ENCODE data around the gene COL4A4. TPM values are rescaled to one million over a fixed set of nuclear protein-coding genes. Genes with fewer than 3 reads are reported as not detected.

The COL4A4 gene
- total and polyA plus RNA-seq, 2 of the 4 experiments (the other 2 are of a cell fraction), result 0.02 TPM; not detected in 1

- no peak overlapping the region for H2BK15ac ChIP-seq (ENCODE audit: low read depth, low read length)
- DNase-seq, result no peak
- H3K27ac ChIP-seq (ENCODE audit: insufficient read depth, low read length), result no peak overlapping the region
- H3K4me3 ChIP-seq (ENCODE audit: insufficient read depth, low read depth, low read length), result no peak overlapping the region
- CTCF ChIA-PET, result no interaction called here
- 65% methylated on average over 5 of the region's 9 CpGs; no CpG with 5 or more reads in 1 of the 2 experiments for WGBS, 2 experiments (ENCODE audit: extremely low coverage in 2 of 2, insufficient read length in 1 of 2)
- intact Hi-C loops (cut with micrococcal nuclease) (no loop called here), in situ Hi-C loops (cut with MboI; ENCODE audit: low sequenced_read_pairs) (no loop called here), dilution Hi-C loops (cut with HindIII; ENCODE audit: low sequenced_read_pairs, unreplicated experiment) (no loop called here)
- no peak overlapping the region for H2AK9ac ChIP-seq (replicated peaks; ENCODE audit: low read depth, low read length, poor library complexity)
- H3K14ac ChIP-seq (replicated peaks; ENCODE audit: low read depth, low read length), result no peak overlapping the region
- no peak overlapping the region for H2BK120ac ChIP-seq (ENCODE audit: low read depth, low read length)
- peaks cover 1% of the 10 kb centered on the region; the same call in 1 of the 2 replicates for H3K9me3 ChIP-seq (ENCODE audit: control insufficient read depth, insufficient read depth, low read length)
- POLR2A ChIA-PET (ENCODE audit: unreplicated experiment), result no interaction called here
- no peak overlapping the region for H2AK5ac ChIP-seq (ENCODE audit: low read depth, low read length)
- TF ChIP-seq MAZ (IDR thresholded peaks at IDR 0.05; ENCODE audit: borderline replicate concordance, low read depth, low read length), result no peak
- no peak for TF ChIP-seq CEBPB (IDR thresholded peaks at IDR 0.05; ENCODE audit: low read depth, low read length)
- no peak overlapping the region for H3K23ac ChIP-seq (ENCODE audit: low read depth, low read length)
- no peaks in the 10 kb centered on the region for H3K27me3 ChIP-seq (ENCODE audit: control insufficient read depth, insufficient read depth, low read length)
- H4K8ac ChIP-seq (ENCODE audit: low read depth in 2 of 2, low read length in 2 of 2), result no peak overlapping the region
- no peak overlapping the region for H4K5ac ChIP-seq (ENCODE audit: low read depth, low read length)
- no peak overlapping the region for H4K91ac ChIP-seq (ENCODE audit: insufficient read depth, low read depth, low read length)
- H2AFZ ChIP-seq (replicated peaks; ENCODE audit: low read length, poor library complexity), result no peak overlapping the region
- H3K9me1 ChIP-seq (ENCODE audit: insufficient read depth, low read length), result no peaks in the 10 kb centered on the region
- H3K36me3 ChIP-seq (ENCODE audit: control insufficient read depth, insufficient read depth, low read length), result no peaks in the 10 kb centered on the region
- H3K4me1 ChIP-seq (ENCODE audit: control insufficient read depth, insufficient read depth, low read length), result no peaks in the 10 kb centered on the region
- H3K4ac ChIP-seq (ENCODE audit: low read depth, low read length), result no peak overlapping the region
- H3K79me1 ChIP-seq (ENCODE audit: low read depth in 1 of 2, low read length in 2 of 2), result no peaks in the 10 kb centered on the region
- no peak overlapping the region for H3K4me2 ChIP-seq (ENCODE audit: low read depth, low read length)
- no TSS peak for BruUV-seq (replicated peaks)
- no peak for ATAC-seq (ENCODE audit: low read depth)
- no peak overlapping the region for H3K9ac ChIP-seq (ENCODE audit: low read depth, low read length)
- H3K56ac ChIP-seq (ENCODE audit: extremely low read depth, insufficient read depth, low read length), result no peak overlapping the region
- no peak overlapping the region for H2BK5ac ChIP-seq (ENCODE audit: low read depth, low read length, poor library complexity, severe bottlenecking)
- H4K20me1 ChIP-seq (ENCODE audit: insufficient read depth, low read length), result no peaks in the 10 kb centered on the region
- H2BK20ac ChIP-seq (ENCODE audit: low read depth, low read length), result no peak overlapping the region
- no peak overlapping the region for H3K18ac ChIP-seq (ENCODE audit: low read depth, low read length)
Observed at GRCh38 chr2:227007148-227007547, 156.9 kb downstream of the COL4A4 start.
